ENCODE results near the gene SEC61G. TPM values are rescaled to one million over a fixed set of nuclear protein-coding genes. Genes with fewer than 3 reads are reported as not detected.

Gene SEC61G
- total RNA-seq, 2 donors from 2014 or later: 149 to 166 TPM

GRCh38 chr7:54757711-54758110 is 1.3 kb downstream of the SEC61G start:
- Mint-ChIP-seq H3K36me3 (ENCODE audit: low read depth) (peaks cover 22% of the 10 kb centered on the region), H3K27ac (peak overlapping the region; percentile 10), H3K4me1 (peaks cover 11% of the 10 kb centered on the region), H3K4me3 (peak overlapping the region; percentile 87), H3K9me3 (no peaks in the 10 kb centered on the region), H3K27me3 (ENCODE audit: insufficient read depth) (no peaks in the 10 kb centered on the region)
- Histone ChIP-seq H3K27ac (ENCODE audit: low read depth, low read length) (no peak overlapping the region), H3K9me3 (ENCODE audit: control insufficient read depth, low read length) (no peaks in the 10 kb centered on the region), H3K4me3 (ENCODE audit: low read length) (peak overlapping the region; percentile 98), H3K27me3 (ENCODE audit: control insufficient read depth, insufficient read depth, low read length, poor library complexity, severe bottlenecking) (no peaks in the 10 kb centered on the region), H3K9ac (ENCODE audit: extremely low read depth, low read length, poor library complexity, severe bottlenecking) (peak overlapping the region; percentile 84), H3K36me3 (ENCODE audit: control insufficient read depth, insufficient read depth, low read length) (peaks cover 33% of the 10 kb centered on the region), H3K4me1 (ENCODE audit: control insufficient read depth, insufficient read depth, low read length) (no peaks in the 10 kb centered on the region)
- 66 to 68% methylated on average over 6 of the region's 6 CpGs for WGBS, 2 experiments (ENCODE audit: insufficient coverage in 1 of 2, insufficient read length in 1 of 2)
- no peak for DNase-seq
- TF ChIP-seq CTCF (conservative IDR thresholded peaks at IDR 0.05): no peak

- Mint-ChIP-seq H3K27me3 (ENCODE audit: insufficient read depth) (no peaks in the 10 kb centered on the region), H3K4me3 (no peak overlapping the region), H3K9me3 (no peaks in the 10 kb centered on the region), H3K4me1 (no peaks in the 10 kb centered on the region), H3K36me3 (ENCODE audit: low read depth) (peaks cover 47% of the 10 kb centered on the region), H3K27ac (no peak overlapping the region)
- no peak for TF ChIP-seq CTCF (conservative IDR thresholded peaks at IDR 0.05)
- Histone ChIP-seq H3K4me3 (ENCODE audit: low read length) (no peak overlapping the region), H3K4me1 (ENCODE audit: control insufficient read depth, insufficient read depth, low read length) (no peaks in the 10 kb centered on the region), H3K27ac (ENCODE audit: low read depth, low read length) (no peak overlapping the region), H3K9me3 (ENCODE audit: control insufficient read depth, low read length) (no peaks in the 10 kb centered on the region), H3K27me3 (ENCODE audit: control insufficient read depth, insufficient read depth, low read length, poor library complexity, severe bottlenecking) (no peaks in the 10 kb centered on the region), H3K36me3 (ENCODE audit: control insufficient read depth, insufficient read depth, low read length) (peaks cover 79% of the 10 kb centered on the region), H3K9ac (ENCODE audit: extremely low read depth, low read length, poor library complexity, severe bottlenecking) (no peak overlapping the region)
- 92 to 97% methylated on average over 6 of the region's 6 CpGs for WGBS, 2 experiments (ENCODE audit: insufficient coverage in 1 of 2, insufficient read length in 1 of 2)
- DNase-seq: no peak
These were observed 9.8 kb downstream of the SEC61G start for GRCh38 chr7:54749200-54749599.

DNA sequence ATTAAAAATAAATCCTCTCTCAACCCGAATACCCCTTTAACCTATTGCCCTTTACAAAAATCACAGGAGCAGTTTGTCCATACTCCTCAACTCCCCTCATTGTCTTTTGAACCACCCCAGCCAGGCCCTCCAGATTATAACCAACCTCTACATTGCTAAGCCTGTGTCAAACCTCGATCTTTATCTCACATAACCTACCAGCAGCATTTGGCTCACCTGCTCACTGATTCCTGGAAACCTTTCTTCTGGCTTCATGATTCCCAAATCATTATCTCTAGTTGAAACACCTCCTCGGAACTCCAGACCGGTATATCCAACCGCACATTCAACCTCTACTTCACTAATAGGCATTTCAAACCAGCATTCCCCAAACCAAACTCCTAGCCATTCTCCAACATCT is 11.8 kb downstream of the SEC61G start:
- WGBS, 2 experiments (ENCODE audit: insufficient coverage in 1 of 2, insufficient read length in 1 of 2): 96 to 100% methylated on average over 3 to 5 of the region's 5 CpGs
- no peaks in the 10 kb centered on the region for H3K27me3 Mint-ChIP-seq (ENCODE audit: insufficient read depth)
- peaks cover 35% of the 10 kb centered on the region for H3K36me3 Mint-ChIP-seq (ENCODE audit: low read depth)
- H3K9me3 Mint-ChIP-seq: no peaks in the 10 kb centered on the region
- DNase-seq: no peak
- TF ChIP-seq CTCF (conservative IDR thresholded peaks at IDR 0.05): no peak
- Histone ChIP-seq H3K4me1 (ENCODE audit: control insufficient read depth, insufficient read depth, low read length) (no peaks in the 10 kb centered on the region), H3K27ac (ENCODE audit: low read depth, low read length) (no peak overlapping the region), H3K4me3 (ENCODE audit: low read length) (no peak overlapping the region), H3K9me3 (ENCODE audit: control insufficient read depth, low read length) (no peaks in the 10 kb centered on the region), H3K9ac (ENCODE audit: extremely low read depth, low read length, poor library complexity, severe bottlenecking) (no peak overlapping the region), H3K36me3 (ENCODE audit: control insufficient read depth, insufficient read depth, low read length) (peaks cover 68% of the 10 kb centered on the region), H3K27me3 (ENCODE audit: control insufficient read depth, insufficient read depth, low read length, poor library complexity, severe bottlenecking) (no peaks in the 10 kb centered on the region)
- H3K4me3 Mint-ChIP-seq: no peak overlapping the region
- H3K27ac Mint-ChIP-seq: peak overlapping the region; percentile 4
- no peaks in the 10 kb centered on the region for H3K4me1 Mint-ChIP-seq
